GM12872 (cell line): ENCODE measurements around the gene ADAM15.

Source experiments
- TF ChIP-seq, protein P1 (sequence below): IDR thresholded peaks from 3 replicates; pipeline ENCODE4 v1.5.1; 2011; ENCODE audit warnings: low read depth, mild to moderate bottlenecking, low read length, moderate library complexity; ENCODE audit not compliant: insufficient read depth

Gene ADAM15

DNA sequence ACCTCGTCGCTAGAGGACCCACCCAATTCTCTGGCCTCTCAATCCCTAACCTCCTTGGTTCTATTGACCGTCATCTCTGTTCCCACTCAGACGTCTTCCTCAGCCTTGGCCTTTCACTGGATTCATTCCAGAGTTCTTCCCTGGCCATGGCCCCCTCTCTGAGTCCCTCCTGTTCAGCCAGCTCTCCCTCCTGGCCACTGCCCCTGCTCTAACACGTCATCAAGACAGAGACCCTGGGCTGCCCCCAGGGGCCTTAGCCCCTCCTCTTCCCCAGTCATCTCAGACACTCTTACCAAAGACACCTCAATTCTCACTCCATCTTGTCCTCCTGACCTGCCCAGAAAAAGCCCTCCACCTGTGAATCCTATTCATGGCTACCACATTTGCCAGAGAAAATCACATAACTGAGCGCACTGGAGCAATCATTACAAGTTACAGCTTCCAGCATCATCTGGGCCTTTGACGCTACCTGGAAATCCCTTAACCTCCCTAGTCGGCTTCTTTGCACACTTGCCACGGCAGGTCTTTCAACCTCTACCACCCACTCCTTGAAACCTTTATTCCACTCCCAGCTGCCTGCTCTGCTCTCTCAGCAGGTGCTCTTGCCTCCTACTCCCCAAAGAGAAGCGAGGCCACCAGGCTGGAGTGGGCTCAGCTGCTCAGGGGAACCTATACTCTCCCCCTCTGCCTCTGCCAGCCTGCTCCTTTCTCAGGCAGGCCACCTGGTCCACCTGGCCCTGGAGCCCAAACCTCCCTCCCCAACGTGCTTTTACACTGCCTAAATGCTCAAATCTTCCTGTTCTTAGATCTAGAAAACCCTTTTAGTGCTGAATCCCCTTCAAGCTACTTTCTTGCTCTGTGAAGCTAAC lies 31.5 kb upstream of the ADAM15 start:
- TF ChIP-seq, protein P1, sequence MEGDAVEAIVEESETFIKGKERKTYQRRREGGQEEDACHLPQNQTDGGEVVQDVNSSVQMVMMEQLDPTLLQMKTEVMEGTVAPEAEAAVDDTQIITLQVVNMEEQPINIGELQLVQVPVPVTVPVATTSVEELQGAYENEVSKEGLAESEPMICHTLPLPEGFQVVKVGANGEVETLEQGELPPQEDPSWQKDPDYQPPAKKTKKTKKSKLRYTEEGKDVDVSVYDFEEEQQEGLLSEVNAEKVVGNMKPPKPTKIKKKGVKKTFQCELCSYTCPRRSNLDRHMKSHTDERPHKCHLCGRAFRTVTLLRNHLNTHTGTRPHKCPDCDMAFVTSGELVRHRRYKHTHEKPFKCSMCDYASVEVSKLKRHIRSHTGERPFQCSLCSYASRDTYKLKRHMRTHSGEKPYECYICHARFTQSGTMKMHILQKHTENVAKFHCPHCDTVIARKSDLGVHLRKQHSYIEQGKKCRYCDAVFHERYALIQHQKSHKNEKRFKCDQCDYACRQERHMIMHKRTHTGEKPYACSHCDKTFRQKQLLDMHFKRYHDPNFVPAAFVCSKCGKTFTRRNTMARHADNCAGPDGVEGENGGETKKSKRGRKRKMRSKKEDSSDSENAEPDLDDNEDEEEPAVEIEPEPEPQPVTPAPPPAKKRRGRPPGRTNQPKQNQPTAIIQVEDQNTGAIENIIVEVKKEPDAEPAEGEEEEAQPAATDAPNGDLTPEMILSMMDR = no peak

DNA sequence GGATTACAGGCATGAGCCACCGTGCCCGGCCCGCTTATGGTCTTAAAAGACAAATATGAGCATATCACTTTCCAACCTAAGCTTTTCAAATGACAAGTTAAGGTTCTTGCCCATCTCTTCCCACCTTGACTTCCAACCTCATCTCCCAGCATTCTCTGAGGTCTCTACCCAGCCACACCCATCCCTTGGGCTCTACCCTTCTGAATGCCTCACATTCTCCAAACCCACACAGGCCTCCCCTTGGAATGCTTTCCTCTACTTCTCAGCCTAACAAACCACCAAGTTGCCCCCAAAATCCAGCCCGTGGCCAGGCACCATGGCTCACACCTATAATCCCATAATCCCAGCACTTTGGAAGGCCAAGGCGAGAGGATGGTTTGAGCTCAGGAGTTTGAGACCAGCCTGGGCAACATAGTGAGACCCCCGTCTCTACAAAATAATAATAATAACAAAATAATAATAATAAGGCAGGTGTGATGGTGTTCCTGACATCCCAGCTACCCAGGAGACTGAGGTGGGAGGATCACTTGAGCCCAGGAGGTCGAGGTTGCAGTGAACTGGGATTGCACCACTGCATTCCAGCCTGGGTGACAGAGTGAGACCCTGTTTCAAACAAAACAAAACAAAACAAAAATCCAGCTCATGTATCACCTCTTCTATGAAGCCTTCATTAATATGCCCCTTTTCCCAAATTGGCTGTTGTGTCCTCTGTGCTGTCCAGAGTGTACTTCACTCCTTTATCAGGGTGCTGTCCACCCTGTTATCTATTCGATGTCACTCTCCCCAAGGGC lies 28.8 kb upstream of the ADAM15 start:
- TF ChIP-seq, protein P1 = no peak

DNA sequence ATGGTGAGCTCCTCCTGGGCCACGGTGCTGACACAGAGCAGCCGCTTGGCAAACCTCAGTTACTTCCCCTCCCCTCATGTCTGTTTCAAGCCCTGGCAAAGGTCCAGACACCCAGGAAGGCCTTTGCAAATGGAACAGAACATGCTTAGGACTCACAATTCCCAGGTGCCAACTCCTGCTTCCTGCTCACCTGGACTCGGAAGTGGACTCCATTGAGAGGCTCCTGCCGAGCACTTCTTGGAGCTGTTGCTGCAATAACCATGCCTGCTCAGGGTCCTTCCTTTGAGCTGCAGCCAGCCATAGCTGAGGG lies 28.2 kb upstream of the ADAM15 start:
- TF ChIP-seq, protein P1 = no peak

DNA sequence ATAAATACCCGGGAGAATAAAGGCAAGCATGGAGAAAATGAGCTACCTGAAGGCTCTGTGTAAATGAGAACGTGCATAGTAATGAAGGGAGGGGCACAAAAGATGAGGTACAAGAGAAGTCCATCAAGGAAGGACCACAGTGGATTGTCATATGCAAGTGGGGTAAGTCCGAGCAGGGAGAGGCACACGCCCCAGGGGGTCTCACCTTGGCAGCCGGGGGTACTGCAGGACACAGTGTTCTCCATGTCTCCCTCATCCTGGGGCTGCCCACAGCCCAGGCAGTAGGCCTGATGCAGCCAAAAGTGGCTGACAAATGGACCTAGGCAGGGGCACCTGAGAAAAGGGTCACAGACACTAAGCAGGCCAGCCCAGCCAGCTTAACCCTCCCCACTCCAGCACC lies 27.5 kb upstream of the ADAM15 start:
- TF ChIP-seq, protein P1 = no peak

DNA sequence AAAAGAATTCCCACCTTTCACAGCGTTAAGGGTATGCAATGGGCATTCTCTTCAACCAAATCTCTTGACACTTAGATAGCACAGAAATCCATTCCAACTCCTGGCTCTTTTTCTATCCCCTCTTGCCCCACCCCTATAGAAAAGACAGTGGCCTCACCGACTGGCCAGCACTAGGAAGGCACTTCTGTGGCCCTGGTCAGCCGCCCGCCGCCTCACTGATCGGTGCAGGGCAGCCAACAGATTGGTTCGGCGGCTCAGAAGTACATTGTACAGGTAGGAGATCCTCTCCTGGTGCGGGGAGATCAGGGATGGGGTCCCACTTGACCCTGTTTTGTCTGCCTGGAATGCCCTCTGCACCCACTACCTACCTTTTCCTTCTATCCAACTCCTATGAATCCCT lies 26.8 kb upstream of the ADAM15 start:
- TF ChIP-seq, protein P1 = no peak

DNA sequence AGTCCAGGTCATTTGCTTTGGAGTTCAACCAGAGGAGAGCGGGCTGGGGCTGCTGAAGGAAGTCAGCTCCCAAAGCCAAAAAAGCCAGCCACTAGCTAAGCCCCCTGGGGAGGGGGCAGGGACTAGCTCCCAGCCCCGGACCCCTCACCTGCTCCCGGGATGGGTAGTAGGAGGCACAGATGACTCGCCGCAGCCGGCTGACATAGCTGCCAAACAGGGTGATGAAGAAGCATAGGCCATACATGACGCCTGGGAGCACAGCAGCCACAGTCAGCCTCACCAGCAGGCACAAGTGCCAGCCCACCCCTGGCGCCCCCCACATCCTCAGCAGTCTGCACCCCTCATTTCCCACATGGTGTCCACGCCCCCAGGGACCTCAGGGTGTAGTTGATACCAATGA lies 25.0 kb upstream of the ADAM15 start:
- TF ChIP-seq, protein P1 = no peak

DNA sequence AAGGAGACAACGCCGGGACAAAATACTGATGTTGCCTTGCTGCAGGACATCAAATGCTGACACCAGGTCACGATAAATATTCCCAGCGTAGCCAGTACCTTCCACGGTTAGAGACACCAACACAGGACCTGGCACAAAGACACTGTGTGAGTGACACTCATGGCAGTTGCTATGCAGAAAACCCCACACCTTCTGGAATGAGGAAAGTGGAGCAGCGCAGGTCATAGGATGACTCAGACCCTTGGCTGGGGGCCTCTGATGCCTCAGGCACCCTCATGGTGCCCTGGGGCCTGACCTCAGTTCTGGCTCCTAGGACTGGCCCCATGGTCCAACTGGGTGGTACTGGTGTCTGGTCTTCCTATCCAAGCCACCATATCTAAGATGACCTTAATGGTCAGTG lies 24.5 kb upstream of the ADAM15 start:
- TF ChIP-seq, protein P1 = no peak
